ENCODE data around the gene HNRNPLL.

Gene HNRNPLL

GRCh38 chr2:38552259-38552658 lies 50.5 kb downstream of the HNRNPLL start (continued):
- TF ChIP-seq ZNF707 (tag by site-specific recombination; IDR thresholded peaks at IDR 0.05) = no peak
- no peak for TF ChIP-seq ELK4 (IDR thresholded peaks at IDR 0.05; ENCODE audit: borderline replicate concordance, low read depth, low read length)

GRCh38 chr2:38551746-38552145 lies 51.0 kb downstream of the HNRNPLL start:
- H3K9me3 ChIP-seq (ENCODE audit: control insufficient read depth, insufficient read depth, low read depth, low read length) = no peaks in the 10 kb centered on the region
- POLR2A ChIA-PET = no interaction called here
- no peaks in the 10 kb centered on the region for H3K4me1 ChIP-seq (ENCODE audit: control insufficient read depth, insufficient read depth, low read length)
- H3K27ac ChIP-seq (ENCODE audit: extremely low read depth, low read depth, low read length) = no peak overlapping the region
- TF ChIP-seq ZNF248 (tag by site-specific recombination; IDR thresholded peaks at IDR 0.05) = no peak
- no peak for TF ChIP-seq ZFP41 (tag by site-specific recombination; IDR thresholded peaks at IDR 0.05; ENCODE audit: borderline replicate concordance)
- TF ChIP-seq ZNF558 (tag by site-specific recombination; IDR thresholded peaks at IDR 0.05) = no peak
- no peak for TF ChIP-seq ZNF692 (tag by site-specific recombination; IDR thresholded peaks at IDR 0.05)
- no peak for TF ChIP-seq ZNF311 (tag by site-specific recombination; IDR thresholded peaks at IDR 0.05; ENCODE audit: borderline replicate concordance)
- no peak for TF ChIP-seq SCRT2 (tag by site-specific recombination; IDR thresholded peaks at IDR 0.05)
- TF ChIP-seq ZNF449 (tag by site-specific recombination; IDR thresholded peaks at IDR 0.05) = no peak
- TF ChIP-seq ZNF645 (tag by site-specific recombination; IDR thresholded peaks at IDR 0.05) = no peak
- CTCF ChIA-PET = interaction anchor here (0.6 to 1.5 kb wide), 2 partner anchors 15 to 540 kb away, joined by 3 read pairs; no protein-coding TSS in a partner anchor
- no peak overlapping the region for H3K4me3 ChIP-seq (ENCODE audit: low read depth, low read length)
- H3K36me3 ChIP-seq (ENCODE audit: control insufficient read depth in 2 of 2, insufficient read depth in 1 of 2, low read length in 2 of 2) = no peaks in the 10 kb centered on the region

GRCh38 chr2:38551171-38551570 lies 51.6 kb downstream of the HNRNPLL start:
- Histone ChIP-seq H3K4me3 (ENCODE audit: low read depth, low read length) (no peak overlapping the region), H3K36me3 (ENCODE audit: control insufficient read depth in 2 of 2, insufficient read depth in 1 of 2, low read length in 2 of 2) (no peaks in the 10 kb centered on the region), H3K27ac (ENCODE audit: extremely low read depth, low read depth, low read length) (no peak overlapping the region), H3K9me3 (ENCODE audit: control insufficient read depth, insufficient read depth, low read depth, low read length) (no peaks in the 10 kb centered on the region), H3K4me1 (ENCODE audit: control insufficient read depth, insufficient read depth, low read length) (no peaks in the 10 kb centered on the region)
- ChIA-PET CTCF (interaction anchor here (1.5 kb wide), 1 partner anchor 15 kb away, joined by 3 read pairs; no protein-coding TSS in a partner anchor), POLR2A (no interaction called here)
- no peak for TF ChIP-seq ZNF768 (tag by site-specific recombination; IDR thresholded peaks at IDR 0.05)

- Histone ChIP-seq H3K4me1 (ENCODE audit: control insufficient read depth, insufficient read depth, low read length) (no peaks in the 10 kb centered on the region), H3K4me3 (ENCODE audit: low read depth, low read length) (no peak overlapping the region), H3K27ac (ENCODE audit: extremely low read depth, low read depth, low read length) (no peak overlapping the region), H3K36me3 (ENCODE audit: control insufficient read depth in 2 of 2, insufficient read depth in 1 of 2, low read length in 2 of 2) (no peaks in the 10 kb centered on the region), H3K9me3 (ENCODE audit: control insufficient read depth, insufficient read depth, low read depth, low read length) (no peaks in the 10 kb centered on the region)
- ChIA-PET POLR2A (no interaction called here), CTCF (interaction anchor here (1.4 kb wide), 1 partner anchor 13 kb away, joined by 3 read pairs; no protein-coding TSS in a partner anchor)
- TF ChIP-seq EGR2 (tag by site-specific recombination; IDR thresholded peaks at IDR 0.05; ENCODE audit: low read depth) (no peak), ZNF404 (tag by site-specific recombination; IDR thresholded peaks at IDR 0.05) (no peak), ZNF174 (tag by site-specific recombination; IDR thresholded peaks at IDR 0.05) (no peak), ZNF248 (tag by site-specific recombination; IDR thresholded peaks at IDR 0.05) (no peak), ZNF518A (tag by site-specific recombination; conservative IDR thresholded peaks at IDR 0.05; ENCODE audit: low read depth) (no peak)
Observed at GRCh38 chr2:38549851-38550250, 52.9 kb downstream of the HNRNPLL start.

Measured in HEK293 (cell line).